GM19025 (cell line): ENCODE results near the gene VOPP1.

Source experiments
- ATAC-seq: cut with Tn5 transposase; IDR thresholded peaks from one replicate; pipeline ENCODE4 v1.9.1; 2021; ENCODE audit warnings: mild to moderate bottlenecking, low read depth, moderate library complexity; ENCODE audit not compliant: unreplicated experiment

VOPP1 gene

GRCh38 chr7:55557666-55558188 lies 14.6 kb downstream of the VOPP1 start:
- ATAC-seq: peak; percentile 76

DNA sequence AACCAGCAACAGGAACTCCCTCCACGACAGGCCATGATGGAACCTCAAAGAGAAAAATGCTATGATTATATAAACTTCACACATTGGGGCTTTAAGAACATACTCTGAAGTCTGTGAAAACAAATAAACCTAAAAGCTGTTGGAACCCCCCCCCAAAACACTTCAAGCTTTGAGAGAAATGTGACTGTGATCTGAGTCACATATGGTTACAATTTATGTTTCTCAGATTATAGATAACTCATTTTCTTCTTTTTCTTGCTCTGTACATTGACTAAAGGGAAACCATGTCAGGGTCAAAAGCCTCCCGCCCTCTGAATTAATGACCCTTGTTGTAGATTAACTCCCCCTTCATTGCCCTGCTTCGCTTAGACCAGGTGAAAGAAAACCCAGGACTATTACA lies 15.8 kb downstream of the VOPP1 start:
- no peak for ATAC-seq

DNA sequence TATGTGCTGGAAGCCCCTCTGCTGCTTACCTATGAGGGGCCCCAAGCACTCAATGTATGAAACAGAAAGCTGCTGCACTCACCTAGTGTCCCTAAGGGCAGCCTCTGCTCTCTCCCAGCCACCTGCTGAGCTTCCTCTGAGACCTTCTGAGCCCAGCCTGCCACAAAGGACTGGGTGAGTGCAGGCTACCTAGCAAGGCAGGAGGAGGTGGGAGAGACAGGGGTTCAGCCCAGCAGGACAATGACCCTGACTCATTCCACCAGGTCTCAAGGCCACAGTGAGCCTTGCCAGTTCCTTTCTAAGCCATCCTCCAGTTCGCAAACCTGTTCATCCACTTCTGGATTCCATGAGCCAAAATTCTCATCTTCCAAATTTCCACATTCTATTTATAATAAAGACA lies 16.3 kb downstream of the VOPP1 start:
- ATAC-seq: peak; percentile 31

DNA sequence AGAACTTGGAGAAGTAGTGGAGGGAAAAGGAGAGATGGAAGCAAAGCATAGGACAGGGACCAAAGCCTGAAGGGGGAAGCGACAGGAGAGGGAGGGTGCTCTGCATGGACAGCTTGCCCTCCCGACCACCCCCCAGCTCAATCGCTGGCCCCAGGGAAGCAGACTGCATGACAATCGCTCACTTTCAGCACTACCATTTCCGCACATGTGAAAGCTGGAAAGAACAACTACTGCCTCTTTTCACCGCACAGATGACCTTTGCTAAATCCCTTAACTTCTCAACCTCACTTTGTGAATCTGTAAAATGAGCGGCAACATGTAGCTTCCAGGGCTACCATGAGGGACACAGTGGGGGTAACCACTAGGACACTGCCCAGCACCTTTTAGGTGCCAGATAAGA lies 17.1 kb downstream of the VOPP1 start:
- ATAC-seq: no peak

DNA sequence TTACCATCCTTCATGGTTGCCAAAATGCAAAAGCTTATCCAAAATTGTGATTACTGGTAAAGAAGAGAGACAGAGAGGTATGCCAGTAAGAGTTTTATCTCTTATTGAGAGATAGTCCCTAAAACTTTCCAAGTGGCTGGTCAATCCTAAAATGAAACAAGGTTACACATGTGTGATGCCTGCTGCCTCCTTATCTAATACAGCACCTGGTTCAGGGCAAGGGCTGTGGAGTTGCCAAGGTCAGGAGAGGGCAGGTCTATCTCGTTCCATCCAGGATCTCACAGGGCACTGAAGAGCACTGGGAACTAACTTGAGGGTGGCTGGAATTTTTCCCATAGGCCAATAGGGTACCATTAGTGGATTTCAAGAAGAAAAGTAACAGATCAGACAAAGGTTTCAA lies 18.3 kb downstream of the VOPP1 start:
- no peak for ATAC-seq

DNA sequence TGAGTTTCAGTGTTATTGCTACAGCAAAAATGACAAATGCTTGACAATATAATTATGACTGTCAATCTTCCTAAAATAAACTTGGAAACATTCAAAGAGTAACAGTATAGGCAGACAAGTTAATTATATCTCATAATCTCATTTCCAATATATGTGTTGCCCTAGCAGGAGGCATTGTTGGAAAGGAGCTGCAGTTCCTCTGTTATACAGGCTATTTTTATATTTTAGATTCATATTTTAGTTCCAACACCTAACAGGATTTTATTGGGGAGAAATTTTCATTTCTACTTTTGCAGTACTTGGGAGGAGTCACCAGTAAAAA lies 19.3 kb downstream of the VOPP1 start:
- no peak for ATAC-seq

- ATAC-seq: no peak
These were observed 19.8 kb downstream of the VOPP1 start for GRCh38 chr7:55552320-55553023.

GRCh38 chr7:55550841-55551537 lies 21.3 kb downstream of the VOPP1 start:
- no peak for ATAC-seq

GRCh38 chr7:55550010-55550663 lies 22.2 kb downstream of the VOPP1 start:
- no peak for ATAC-seq

DNA sequence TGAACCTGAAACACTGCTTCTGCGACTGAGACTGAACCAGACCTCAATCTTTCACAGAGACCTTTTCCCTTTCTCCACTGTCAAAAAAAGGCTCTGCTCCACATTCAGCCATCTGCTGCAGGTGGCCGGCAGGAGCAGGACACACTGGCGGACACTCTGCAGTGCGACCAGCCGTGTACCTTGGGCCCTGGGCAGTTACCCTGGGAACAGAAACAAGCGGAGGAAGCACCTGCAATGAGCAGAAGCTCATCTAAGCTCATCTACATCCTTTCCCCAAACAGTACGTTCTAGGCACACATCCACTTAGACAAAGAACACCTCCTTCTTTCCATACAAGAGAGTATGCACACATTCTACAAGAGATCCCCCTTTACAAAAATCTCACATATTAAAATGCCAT lies 22.8 kb downstream of the VOPP1 start:
- ATAC-seq: peak; percentile 30

GRCh38 chr7:55548295-55548731 lies 24.0 kb downstream of the VOPP1 start:
- peak; percentile 58 for ATAC-seq

DNA sequence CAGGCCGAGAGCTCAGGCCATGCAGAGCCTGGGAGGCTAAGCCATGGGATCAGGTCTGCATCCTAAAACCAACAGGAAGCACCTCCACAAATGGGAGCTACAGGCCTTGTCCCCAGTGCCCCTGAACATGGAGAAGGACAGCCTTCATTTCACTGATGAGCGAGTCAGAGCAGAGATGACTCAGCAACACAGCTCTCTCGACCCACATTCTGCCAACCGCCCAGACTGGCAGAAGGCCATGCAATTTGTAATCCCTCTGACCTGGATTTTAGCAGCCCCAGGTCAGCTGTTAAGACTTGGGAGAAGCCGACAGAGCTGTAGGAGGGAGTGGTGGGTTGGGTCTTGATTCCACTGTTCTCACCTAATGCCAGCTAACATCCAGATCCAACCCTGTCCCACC lies 25.5 kb downstream of the VOPP1 start:
- no peak for ATAC-seq

- ATAC-seq: no peak
These were observed 26.8 kb downstream of the VOPP1 start for GRCh38 chr7:55545496-55545895.

GRCh38 chr7:55540226-55540858 lies 32.0 kb downstream of the VOPP1 start:
- ATAC-seq: no peak

- ATAC-seq: no peak
These were observed 32.9 kb downstream of the VOPP1 start for GRCh38 chr7:55539380-55539779.

- no peak for ATAC-seq
These were observed 33.8 kb downstream of the VOPP1 start for GRCh38 chr7:55538538-55538937.

DNA sequence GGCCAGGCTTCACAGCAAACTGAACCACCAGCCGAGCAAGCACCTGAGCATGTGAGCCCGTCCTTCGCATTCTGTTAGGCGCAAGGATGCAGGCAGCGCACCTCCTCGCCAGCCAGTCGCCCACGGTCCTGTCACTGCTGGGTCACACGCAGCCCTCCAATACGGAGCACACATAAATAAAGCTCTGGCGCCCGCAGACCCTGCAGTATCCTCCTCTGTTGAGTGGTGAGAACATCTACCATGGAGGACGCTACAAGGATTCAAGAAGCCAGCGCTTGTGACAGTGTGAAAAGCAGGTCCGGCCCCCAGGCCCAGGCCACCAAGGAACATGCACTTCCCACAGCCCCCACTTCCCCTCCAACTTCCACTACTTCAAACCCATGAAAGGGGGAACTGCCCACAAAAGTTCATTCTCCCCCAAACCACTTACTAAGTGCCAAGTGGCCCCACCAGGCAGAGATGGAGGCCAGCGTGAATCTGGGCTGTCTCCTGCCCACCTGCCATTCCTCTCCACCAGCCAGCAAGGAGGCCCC lies 34.8 kb downstream of the VOPP1 start:
- ATAC-seq: no peak

- ATAC-seq: no peak
These were observed 35.5 kb downstream of the VOPP1 start for GRCh38 chr7:55536619-55537457.

DNA sequence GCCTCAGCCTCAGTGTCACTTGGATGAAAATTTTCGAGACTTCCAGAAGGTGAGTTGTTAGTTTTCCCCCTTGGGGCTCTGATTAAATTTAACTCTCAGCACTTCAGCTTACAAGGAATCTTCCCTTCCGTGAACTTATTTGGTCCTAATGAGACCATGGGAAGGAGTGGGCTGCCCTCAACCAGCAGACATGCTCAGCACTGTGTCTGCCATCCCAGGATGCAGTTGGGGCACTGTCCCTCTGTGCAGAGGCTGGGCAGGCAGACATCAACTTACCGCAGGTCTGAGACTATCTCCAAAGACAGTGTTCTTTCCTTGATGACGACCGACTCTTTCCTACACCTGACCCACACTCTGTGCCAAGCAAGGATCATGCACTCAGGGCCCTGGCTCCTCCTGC lies 36.7 kb downstream of the VOPP1 start:
- ATAC-seq: no peak
